ENCODE data around the gene SSTR1.

DNA sequence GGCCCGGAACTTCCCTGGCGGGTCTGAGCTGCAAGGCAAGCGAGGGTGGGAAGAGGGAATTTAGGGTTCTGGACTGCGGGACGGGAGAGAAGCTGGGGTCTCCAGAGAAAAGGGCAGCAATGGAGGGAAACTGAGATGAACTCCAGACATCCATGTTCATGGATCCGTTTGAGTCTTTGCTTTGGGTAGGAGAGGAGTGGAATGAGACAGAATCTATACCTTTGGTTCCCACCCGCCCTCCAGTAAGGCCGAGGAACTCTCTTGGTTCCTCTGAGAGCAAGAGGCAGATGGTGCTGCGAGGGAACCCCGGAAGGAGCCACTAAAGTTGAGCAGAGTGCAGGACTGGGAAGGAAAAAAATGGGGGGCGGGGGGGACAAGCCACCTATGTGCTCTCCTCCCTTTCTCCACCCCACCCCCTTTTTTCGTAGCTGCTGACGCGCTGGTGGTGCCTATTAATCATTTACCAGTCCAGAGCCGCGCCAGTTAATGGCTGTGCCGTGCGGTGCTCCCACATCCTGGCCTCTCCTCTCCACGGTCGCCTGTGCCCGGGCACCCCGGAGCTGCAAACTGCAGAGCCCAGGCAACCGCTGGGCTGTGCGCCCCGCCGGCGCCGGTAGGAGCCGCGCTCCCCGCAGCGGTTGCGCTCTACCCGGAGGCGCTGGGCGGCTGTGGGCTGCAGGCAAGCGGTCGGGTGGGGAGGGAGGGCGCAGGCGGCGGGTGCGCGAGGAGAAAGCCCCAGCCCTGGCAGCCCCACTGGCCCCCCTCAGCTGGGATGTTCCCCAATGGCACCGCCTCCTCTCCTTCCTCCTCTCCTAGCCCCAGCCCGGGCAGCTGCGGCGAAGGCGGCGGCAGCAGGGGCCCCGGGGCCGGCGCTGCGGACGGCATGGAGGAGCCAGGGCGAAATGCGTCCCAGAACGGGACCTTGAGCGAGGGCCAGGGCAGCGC lies 1.2 kb downstream of the SSTR1 start:
- TF ChIP-seq, protein P1, sequence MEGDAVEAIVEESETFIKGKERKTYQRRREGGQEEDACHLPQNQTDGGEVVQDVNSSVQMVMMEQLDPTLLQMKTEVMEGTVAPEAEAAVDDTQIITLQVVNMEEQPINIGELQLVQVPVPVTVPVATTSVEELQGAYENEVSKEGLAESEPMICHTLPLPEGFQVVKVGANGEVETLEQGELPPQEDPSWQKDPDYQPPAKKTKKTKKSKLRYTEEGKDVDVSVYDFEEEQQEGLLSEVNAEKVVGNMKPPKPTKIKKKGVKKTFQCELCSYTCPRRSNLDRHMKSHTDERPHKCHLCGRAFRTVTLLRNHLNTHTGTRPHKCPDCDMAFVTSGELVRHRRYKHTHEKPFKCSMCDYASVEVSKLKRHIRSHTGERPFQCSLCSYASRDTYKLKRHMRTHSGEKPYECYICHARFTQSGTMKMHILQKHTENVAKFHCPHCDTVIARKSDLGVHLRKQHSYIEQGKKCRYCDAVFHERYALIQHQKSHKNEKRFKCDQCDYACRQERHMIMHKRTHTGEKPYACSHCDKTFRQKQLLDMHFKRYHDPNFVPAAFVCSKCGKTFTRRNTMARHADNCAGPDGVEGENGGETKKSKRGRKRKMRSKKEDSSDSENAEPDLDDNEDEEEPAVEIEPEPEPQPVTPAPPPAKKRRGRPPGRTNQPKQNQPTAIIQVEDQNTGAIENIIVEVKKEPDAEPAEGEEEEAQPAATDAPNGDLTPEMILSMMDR (IDR thresholded peaks at IDR 0.05 in 4 of 5, conservative IDR thresholded peaks at IDR 0.05 in 1 of 5): no peak
- no peak for TF ChIP-seq POLR2A (IDR thresholded peaks at IDR 0.05)

Data from gastrocnemius medialis (tissue), 4 donors.